HG03108 (cell line): ENCODE data around the gene ANXA6.
"Not testable (repeated sequence)": the region's sequence is repeated elsewhere in the genome, so short reads cannot be mapped to it uniquely, and the experiment has no call there.

Source experiments
- ATAC-seq: cut with Tn5 transposase; IDR thresholded peaks from one replicate; pipeline ENCODE4 v1.9.1; 2021; ENCODE audit warnings: moderate library complexity; ENCODE audit not compliant: unreplicated experiment

The ANXA6 gene

GRCh38 chr5:151157426-151158286 is at the start of gene ANXA6:
ANXA6 (minus strand) TSS chr5:151157779; CDS start chr5:151147901, 9,878 bp downstream.
- ATAC-seq = peak; percentile 51

GRCh38 chr5:151205411-151205810 is 47.8 kb upstream of the ANXA6 start:
- no peak for ATAC-seq

DNA sequence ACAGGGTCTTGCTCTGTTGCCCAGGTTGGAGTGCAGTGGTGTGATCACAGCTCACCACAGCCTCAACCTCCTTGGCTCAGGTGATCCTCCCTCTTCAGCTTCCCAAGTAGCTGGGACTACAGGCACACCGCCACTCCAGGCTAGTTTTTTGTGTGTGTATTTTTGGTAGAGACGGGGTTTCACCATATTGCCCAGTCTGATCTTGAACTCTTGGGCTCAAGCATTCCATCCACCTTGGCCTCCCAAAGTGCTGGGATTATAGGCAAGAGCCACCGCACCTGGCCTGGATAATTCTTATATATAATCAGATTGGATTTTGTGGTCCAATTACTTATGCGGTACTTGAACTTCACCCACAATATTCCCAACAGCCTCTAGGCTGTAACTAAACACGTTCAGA is 46.5 kb upstream of the ANXA6 start:
- no peak for ATAC-seq

- ATAC-seq = no peak
These were observed 45.0 kb upstream of the ANXA6 start for GRCh38 chr5:151202381-151203139.

GRCh38 chr5:151200913-151201595 is 43.5 kb upstream of the ANXA6 start:
- ATAC-seq = no peak

DNA sequence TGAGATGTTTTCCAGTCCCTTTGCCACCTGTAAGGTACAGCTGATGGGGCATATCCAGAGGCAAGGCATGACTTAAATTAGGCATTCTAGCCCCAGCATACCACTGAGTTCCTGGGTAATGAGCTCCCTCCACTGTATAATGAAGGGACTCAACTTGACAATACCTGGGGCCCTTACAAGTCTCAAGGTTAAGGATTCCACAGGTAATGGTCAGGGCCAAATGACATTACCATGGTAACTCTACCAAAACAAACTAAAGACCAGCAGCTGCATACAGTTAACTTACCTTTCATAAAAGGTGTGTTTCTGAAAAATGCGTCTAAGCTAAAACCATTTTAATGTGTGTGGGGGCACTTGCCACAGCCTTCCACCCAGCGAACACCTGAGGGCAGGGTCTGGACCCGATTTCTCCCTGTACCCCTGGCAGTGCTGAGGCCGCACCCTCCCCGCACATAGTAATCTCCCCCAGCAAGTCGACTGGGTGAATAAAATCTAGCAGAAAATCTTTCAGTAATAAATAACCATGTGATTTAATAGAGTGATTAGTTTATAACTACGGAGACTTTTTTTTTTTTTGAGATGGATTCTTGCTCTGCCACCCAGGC is 42.1 kb upstream of the ANXA6 start:
- no peak for ATAC-seq

DNA sequence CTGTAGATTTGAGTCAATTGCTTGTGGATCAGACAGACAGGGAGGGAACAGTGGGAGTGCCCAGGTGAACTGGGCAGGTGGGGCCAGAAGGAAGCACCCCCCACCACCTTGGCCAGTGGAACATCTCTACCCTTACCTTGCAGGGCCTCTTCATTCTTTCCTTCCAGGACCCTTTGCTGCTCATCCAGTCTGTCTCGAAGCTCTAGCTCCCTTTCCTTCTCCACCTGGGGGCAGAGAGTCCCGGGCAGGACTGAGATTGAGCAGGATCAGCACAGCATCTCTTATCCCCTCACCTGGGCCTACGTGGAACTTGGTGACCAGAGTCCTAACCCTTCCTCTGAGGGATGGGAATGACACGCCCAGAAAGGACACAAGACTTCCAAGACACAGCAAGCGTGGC is 41.3 kb upstream of the ANXA6 start:
- ATAC-seq = no peak

DNA sequence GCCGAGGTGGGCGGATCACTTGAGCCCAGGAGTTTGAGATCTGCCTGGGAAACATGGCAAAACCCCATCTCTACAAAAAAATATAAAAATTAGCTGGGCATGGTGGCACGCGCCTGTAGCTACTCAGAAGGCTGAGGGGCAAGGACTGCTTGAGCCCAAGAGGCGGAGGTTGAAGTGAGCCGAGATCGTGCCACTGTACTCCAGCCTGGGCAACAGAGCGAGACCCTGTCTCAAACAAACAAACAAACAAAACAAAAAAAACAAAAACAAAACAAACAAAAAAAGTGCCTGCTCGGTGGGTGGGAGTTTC is 39.7 kb upstream of the ANXA6 start:
- not testable (repeated sequence) for ATAC-seq

DNA sequence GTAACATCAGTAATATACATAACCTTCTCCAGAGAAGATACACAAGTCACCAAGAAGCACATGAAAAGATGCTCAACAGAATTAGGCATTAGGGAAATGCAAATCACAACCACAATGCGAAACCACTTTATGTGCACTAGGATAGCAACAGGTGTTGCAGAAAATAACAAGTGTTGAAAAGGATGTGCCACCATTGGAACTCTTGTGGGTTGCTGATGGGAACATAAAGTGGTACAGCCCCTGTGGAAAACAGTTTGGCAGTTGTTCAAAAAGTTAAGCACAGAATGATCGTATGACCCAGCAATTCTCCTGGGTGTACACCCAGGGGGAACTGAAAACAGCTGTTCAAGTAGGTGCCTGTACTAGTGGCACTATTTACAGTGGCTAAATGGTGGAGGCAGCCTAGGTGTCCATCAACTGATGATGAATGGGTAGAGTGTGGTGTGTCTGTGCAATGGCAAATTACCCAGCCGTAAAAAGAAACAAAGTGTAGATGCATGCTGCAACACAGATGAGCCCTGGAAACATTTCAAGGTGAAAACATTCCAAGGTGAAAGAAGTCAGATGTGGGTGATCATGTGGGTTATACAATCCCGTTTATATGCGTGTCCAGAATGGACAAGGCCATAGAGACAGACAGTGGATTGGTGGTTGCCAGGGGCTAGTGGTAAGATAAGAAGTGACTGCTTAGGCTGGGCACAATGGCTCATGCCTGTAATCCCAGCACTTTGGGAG is 39.1 kb upstream of the ANXA6 start:
- peak; percentile 96 for ATAC-seq

DNA sequence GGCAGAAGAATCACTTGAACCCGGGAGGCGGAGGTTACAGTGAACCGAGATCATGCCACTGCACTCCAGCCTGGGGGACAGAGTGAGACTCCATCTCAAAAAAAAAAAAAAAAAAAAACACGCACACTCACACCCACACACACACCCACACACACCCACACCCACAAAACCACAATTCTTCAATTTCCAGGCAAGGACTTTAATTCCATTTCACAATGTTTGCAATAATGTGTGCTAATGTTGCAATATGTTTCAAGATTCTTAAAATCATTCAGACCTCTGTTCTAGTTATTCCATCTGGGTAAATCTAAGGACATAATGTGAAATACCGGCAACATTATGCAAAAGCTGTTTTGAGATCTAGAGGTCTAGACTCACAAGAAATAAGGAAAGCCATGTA is 38.0 kb upstream of the ANXA6 start:
- no peak for ATAC-seq

DNA sequence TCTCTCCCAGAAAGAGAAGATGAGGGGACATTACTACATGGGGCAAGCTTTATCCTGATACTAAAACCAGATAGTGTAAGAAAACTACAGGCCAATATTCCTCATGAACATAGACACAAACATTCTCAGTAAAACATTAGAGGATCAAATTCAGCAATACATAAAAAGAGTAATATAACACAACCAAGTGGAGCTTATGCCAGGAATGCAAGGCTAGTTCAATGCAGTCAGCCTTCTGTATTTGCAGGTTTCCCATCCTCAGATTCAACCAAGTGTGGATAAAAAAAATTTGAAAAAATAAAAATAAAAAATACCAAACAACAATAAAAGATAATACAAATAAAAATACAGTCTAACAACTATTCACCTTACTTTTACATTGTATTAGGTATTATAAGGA is 35.0 kb upstream of the ANXA6 start:
- ATAC-seq = no peak

- no peak for ATAC-seq
These were observed 34.1 kb upstream of the ANXA6 start for GRCh38 chr5:151191661-151192060.

DNA sequence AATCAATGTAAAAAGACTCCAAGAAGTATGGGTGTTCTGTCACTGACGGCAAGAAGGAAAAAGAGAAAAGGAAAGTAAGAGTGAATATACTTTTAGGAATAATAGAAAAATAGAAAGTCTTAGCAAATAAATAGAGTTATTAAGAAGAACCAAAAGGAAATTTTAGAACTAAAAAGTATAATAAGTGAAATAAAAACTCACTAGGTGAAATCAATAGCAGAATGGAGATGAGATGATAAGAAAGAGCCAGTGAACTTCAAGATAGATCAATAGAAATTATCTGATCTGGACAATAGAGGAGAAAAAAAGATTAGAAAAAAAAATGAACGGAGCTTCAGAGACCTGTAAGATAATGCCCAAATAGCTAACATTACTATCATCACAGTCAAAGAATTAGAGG is 31.6 kb upstream of the ANXA6 start:
- no peak for ATAC-seq

DNA sequence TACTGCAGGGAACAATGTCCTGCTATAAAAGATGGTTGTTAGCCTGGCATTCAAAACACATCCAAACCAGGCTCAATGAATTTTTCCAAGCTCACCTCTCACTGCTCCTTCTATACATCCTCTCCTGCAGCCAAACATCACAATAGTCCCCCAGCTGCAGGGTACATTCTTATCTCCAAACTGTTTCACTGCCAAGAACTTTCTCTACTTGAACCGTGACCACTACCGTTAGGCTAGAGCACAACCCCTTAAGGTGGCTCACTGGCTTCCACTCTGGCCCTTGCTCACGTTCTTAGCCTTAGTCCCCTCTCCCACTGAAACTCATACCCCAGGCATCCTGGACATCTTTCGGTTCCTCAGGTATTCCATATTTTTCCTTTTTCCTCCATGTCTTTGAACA is 29.0 kb upstream of the ANXA6 start:
- ATAC-seq = no peak

DNA sequence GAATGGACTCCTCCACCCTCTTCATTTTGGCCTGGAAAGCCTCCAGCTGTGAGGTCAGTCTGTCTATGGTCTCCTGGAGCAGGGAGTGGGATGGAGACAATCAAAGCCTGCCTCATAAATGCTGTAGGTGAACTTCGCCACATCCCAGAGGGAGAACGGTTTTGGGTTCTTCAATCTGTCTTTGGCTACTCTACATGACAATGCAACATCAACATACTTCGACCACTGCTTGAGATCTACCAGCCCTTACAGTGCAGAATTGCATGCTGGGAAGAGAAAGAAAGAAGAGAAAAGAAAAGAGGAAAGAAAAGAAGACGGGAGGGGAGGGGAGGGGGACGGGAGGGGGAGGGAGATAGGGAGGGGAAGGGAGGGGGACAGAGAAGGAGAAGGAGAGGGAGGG is 28.5 kb upstream of the ANXA6 start:
- ATAC-seq = no peak

- no peak for ATAC-seq
These were observed 26.9 kb upstream of the ANXA6 start for GRCh38 chr5:151184316-151185042.

DNA sequence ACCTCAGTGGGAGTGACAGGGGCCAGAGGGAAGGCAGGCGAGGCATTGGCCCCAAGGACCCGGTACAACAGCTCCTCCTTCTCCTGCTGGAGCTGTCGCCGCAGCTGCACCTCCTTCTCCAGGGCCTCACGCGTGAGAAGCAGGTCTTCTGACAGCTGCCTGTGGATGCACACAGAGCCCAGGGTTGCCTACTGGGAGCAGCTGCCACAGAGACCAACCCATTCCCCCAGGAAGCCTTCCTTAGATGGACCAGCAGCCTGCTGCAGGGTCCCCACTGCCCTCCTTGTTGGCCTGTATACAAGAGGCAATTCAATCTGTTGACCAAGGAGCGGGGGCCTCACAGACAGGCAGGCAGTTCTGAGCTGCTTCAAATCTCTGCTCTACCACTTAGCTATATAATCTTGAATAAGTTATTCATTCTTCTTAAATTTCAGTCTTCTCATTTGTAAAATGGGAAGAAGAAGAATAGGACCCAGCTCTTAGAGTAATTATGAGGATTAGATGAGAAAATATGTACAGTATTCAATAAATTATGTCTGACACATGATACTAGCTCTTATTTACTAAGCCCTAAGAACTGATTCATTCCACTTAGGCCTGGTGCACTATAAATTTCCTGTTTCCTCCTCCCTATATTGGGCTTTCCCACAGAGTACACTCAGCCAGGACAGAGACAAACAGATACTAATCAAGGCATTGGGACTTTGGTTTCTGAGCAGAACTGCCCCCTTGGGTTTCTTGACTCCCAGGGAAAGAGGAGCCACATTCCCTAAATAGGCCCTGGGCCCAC is 26.1 kb upstream of the ANXA6 start:
- no peak for ATAC-seq

- no peak for ATAC-seq
These were observed 25.4 kb upstream of the ANXA6 start for GRCh38 chr5:151182976-151183375.

- ATAC-seq = no peak
These were observed 24.9 kb upstream of the ANXA6 start for GRCh38 chr5:151182524-151182900.
